Right kidney (tissue), 1 donor: Measurements from ENCODE around the gene ANKRD55.

Experiments used
- DNase-seq: peaks from one replicate; pipeline ENCODE4 v3.0.0-alpha.2; 2016

ANKRD55 gene

GRCh38 chr5:56076486-56076885 is 156.6 kb downstream of the ANKRD55 start:
- no peak for DNase-seq

GRCh38 chr5:56075361-56075760 is 157.8 kb downstream of the ANKRD55 start:
- peak; percentile 42 for DNase-seq

- no peak for DNase-seq
These were observed 160.0 kb downstream of the ANKRD55 start for GRCh38 chr5:56072863-56073766.

GRCh38 chr5:56071470-56071869 is 161.7 kb downstream of the ANKRD55 start:
- DNase-seq: no peak

- DNase-seq: no peak
These were observed 162.2 kb downstream of the ANKRD55 start for GRCh38 chr5:56070851-56071465.

GRCh38 chr5:56069652-56070226 is 163.4 kb downstream of the ANKRD55 start:
- DNase-seq: no peak

GRCh38 chr5:56066931-56067450 is 166.1 kb downstream of the ANKRD55 start:
- DNase-seq: no peak

- DNase-seq: no peak
These were observed 168.1 kb downstream of the ANKRD55 start for GRCh38 chr5:56064984-56065383.

- DNase-seq: no peak
These were observed 172.6 kb downstream of the ANKRD55 start for GRCh38 chr5:56060276-56061110.

GRCh38 chr5:56059854-56060253 is 173.3 kb downstream of the ANKRD55 start:
- no peak for DNase-seq

DNA sequence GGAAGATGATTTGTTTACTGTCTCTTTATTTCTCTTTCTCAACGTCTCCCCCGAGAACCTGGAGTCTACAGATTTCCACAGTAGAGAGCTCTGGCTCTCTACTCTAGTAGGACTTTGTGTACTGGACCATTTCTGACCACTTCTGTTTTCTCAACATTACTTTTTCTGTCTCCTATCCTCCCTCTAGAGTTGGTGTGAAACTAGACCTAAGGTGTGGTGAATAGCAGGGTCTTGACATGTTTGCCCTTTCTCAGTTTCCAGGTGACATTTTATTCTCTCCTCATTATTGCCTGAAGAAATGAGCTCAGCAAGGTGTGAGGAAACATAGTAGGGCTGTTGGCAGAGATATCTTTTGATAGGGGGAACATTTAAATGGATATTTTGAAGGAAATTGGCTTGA is 176.3 kb downstream of the ANKRD55 start:
- DNase-seq: no peak

DNA sequence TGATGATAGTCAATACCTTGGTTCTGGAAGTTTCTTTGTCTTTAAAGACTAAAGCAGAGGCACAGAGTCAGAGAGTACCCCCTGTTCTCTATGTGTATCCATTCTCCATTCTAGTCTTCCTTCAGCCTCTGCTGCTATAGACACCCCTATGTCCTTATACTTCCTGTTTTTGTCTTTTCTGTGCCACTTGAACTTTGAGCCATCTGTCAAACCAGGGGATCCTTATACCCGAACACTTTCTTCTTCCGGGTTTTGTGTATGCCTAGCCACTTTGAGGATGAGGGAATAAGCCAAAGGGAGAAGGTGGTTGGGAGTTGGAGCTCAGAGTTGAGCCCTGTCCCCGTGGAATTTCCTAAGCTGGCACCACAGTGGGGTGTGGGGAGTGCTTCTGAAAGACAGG is 177.3 kb downstream of the ANKRD55 start:
- no peak for DNase-seq

DNA sequence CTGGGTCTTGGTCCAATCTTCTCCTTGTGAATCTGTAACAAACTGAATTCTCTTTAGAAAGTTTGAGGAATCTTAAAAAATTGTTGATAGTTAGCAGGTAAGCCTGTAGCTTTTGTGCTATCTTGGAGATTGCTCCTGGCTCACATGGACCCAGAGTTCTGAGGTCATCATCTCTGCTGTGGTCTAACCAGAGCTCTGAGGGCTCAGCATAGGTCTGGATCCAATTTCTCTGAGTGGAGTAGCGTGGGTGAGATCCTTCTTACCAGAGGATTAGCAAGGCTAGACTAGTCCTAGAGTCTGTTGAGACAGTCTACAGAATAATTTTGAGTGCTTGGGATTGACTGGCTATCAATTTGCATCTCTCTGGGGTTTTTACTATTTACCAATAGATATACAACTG is 177.8 kb downstream of the ANKRD55 start:
- DNase-seq: no peak

DNA sequence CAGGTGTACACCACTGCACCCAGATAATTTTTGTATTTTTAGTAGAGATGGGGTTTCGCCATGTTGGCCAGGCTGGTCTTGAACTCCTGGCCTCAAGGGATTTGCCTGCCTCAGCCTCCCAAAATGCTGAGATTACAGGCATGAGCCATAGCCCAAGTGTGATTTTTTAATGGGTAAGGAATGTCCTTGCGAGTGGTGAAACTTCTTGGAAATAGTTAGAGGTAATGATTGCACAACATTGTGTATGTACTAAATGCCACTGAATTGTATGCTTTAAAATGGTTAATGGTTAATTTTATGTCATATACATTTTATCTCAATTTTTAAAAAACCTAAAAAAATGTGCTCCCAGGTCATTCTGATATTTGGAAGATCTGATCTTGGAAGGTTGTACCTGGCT is 178.5 kb downstream of the ANKRD55 start:
- no peak for DNase-seq

DNA sequence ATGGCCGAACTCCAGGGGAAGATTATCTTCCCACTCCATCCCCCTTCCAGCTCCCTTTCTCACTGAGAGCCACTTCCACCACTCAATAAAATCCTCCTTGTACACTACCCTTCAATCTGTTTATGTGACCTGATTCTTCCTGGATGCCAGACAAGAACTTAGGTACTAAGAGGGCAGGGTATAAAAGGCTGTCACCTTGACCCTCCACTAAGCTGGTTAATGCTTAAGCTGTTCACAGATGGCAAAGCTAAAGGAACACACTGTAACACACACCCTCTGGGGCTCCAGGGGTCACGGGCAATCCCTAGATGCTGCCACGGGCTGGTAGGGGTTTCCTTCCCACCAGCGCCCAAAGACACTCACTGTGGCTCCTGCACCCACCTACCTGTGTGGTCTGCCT is 179.8 kb downstream of the ANKRD55 start:
- DNase-seq: no peak

DNA sequence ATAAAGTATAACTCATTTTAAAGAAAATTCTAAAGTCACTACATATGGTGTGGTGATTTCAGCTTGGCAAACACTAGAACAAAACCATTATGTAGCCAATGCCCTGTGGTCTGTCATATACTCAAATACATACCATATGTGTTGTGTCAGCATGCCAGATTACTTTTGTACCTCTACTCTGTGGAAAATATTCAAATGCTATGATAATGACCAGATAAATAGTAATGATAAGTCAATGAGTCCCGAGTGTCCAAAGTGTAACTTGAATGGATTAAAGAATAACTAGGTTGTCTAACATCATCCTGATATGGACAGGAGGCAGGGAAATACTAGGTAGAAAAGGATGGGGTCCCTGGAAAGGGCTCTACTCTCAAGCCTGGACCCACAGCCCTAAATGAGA is 180.4 kb downstream of the ANKRD55 start:
- no peak for DNase-seq

DNA sequence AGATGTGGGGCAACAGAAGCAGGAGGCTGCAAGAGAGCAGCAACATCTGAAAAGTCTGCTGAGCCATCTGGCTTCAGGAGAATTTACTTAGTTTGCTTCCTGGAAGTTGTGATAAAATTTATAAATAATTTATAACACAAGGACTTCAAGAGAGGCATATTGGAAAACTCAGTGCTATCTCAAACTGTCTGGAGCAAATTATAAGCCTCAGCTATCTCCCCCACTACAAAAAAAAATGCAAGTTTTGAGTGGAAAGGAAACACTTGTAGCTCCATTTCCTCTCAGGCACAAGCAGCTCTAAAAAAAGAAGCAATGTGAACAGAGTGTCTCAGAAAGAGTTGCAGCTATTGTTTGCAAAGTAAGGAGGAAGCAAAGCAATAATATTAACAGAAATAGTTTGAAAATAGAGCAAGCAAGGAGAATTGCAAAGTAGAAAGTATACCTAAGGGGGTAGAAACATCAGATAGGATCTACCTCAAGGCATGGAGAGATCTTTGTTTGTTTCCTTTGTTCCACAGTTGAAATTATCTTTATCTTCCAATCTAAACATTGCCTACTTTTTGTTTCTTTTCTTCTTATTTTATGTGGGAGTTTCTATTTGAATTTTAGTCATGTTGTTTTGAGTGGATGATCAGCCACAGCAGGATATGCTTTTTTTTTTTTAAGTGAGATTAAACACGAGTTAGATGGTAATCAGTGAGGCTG is 182.4 kb downstream of the ANKRD55 start:
- no peak for DNase-seq
